Smooth muscle cell (in vitro differentiated cells): Measurements from ENCODE around the gene APH1A. TPM values are rescaled to one million over a fixed set of nuclear protein-coding genes. Genes with fewer than 3 reads are reported as not detected.

Experiments
- polyA plus RNA-seq: library from polyadenylated mRNA; unstranded; fragments of >200 nt; fragmentation: Nextera tagmentation; extraction: Ambion mirVana; gene quantifications from 2 replicates; pipeline ENCODE4 v1.2.1, GENCODE V29; 2016
- small RNA-seq: library from RNA; depleted of rRNA; stranded (forward); fragments of <200 nt; gene quantifications from one replicate; pipeline ENCODE3, GENCODE V24; 2014
- total RNA-seq: library from RNA; depleted of rRNA; stranded (reverse); fragments of >200 nt; gene quantifications from 2 replicates; pipeline ENCODE4 v1.2.3, GENCODE V29; 2014

The APH1A gene
- total and polyA plus RNA-seq, 2 experiments from 2014 or later, result 43.4 to 74.8 TPM

Small RNA genes within 50 kb of the gene (small RNA-seq; reads per million reads assigned to genes)
- 0.26 reads per million, percentile 2 among the genes with 10 or more reads in this experiment for gene RNU2-17P

Other genes with a start within 250 kb of the APH1A start
- gene VPS45, start 201.2 kb downstream of the APH1A start, total RNA-seq, result 44.7 and 49.6 TPM in 2 replicates
- gene VPS45, start 201.2 kb downstream of the APH1A start, polyA plus RNA-seq, result 28.6 and 30.2 TPM in 2 replicates
- gene PLEKHO1, start 119.1 kb downstream of the APH1A start, total RNA-seq, result 44.1 and 48.5 TPM in 2 replicates
- gene PLEKHO1, start 119.1 kb downstream of the APH1A start, polyA plus RNA-seq, result 75.5 and 81.0 TPM in 2 replicates
- 36.5 and 42.4 TPM in 2 replicates for gene ANP32E, start 32.9 kb downstream of the APH1A start, total RNA-seq
- 25.0 and 34.1 TPM in 2 replicates for gene ANP32E, start 32.9 kb downstream of the APH1A start, polyA plus RNA-seq
- gene CA14, start 11.2 kb downstream of the APH1A start, total RNA-seq, result 0.22 TPM in 1 of 2 replicates, not detected in the other
- gene CA14, start 11.2 kb downstream of the APH1A start, polyA plus RNA-seq, result 0.59 and 0.91 TPM in 2 replicates
- 5.1 and 6.4 TPM in 2 replicates for gene C1orf54, start 3.8 kb upstream of the APH1A start, total RNA-seq
- gene C1orf54, start 3.8 kb upstream of the APH1A start, polyA plus RNA-seq, result 5.4 and 7.9 TPM in 2 replicates
- gene CIART, start 13.5 kb upstream of the APH1A start, total RNA-seq, result 8.4 and 13.1 TPM in 2 replicates
- 7.2 and 15.2 TPM in 2 replicates for gene CIART, start 13.5 kb upstream of the APH1A start, polyA plus RNA-seq
- gene MRPS21, start 24.8 kb upstream of the APH1A start, total RNA-seq, result 53.8 and 54.4 TPM in 2 replicates
- gene MRPS21, start 24.8 kb upstream of the APH1A start, polyA plus RNA-seq, result 83.4 and 85.9 TPM in 2 replicates
- 34.6 and 41.8 TPM in 2 replicates for gene PRPF3, start 52.5 kb upstream of the APH1A start, total RNA-seq
- 26.6 and 33.9 TPM in 2 replicates for gene PRPF3, start 52.5 kb upstream of the APH1A start, polyA plus RNA-seq
- 15.4 and 17.1 TPM in 2 replicates for gene RPRD2, start 95.1 kb upstream of the APH1A start, total RNA-seq
- gene RPRD2, start 95.1 kb upstream of the APH1A start, polyA plus RNA-seq, result 14.2 and 15.8 TPM in 2 replicates
- gene TARS2, start 218.4 kb upstream of the APH1A start, total RNA-seq, result 8.6 and 10.2 TPM in 2 replicates
- 20.9 and 23.1 TPM in 2 replicates for gene TARS2, start 218.4 kb upstream of the APH1A start, polyA plus RNA-seq
- gene ECM1, start 239.1 kb upstream of the APH1A start, total RNA-seq, result 14.6 and 19.0 TPM in 2 replicates
- gene ECM1, start 239.1 kb upstream of the APH1A start, polyA plus RNA-seq, result 32.0 and 36.1 TPM in 2 replicates
- gene FALEC, start 246.7 kb upstream of the APH1A start, total RNA-seq, result not detected in 2 replicates
- gene FALEC, start 246.7 kb upstream of the APH1A start, polyA plus RNA-seq, result 0.62 and 1.2 TPM in 2 replicates